Karpas-422 (cell line): ENCODE data around the gene TP73. TPM values are rescaled to one million over a fixed set of nuclear protein-coding genes. Genes with fewer than 3 reads are reported as not detected.
A peak's percentile ranks its signal among the peaks of the same experiment; 100 is the strongest.

Source experiments
- DNase-seq: peaks from one replicate; pipeline ENCODE4 v3.0.0-alpha.2; 2015
- H2AFZ ChIP-seq: fragments of 200-600 bp; sonication (generic); 2 replicates; pipeline ENCODE4 v1.6.1; 2014; ENCODE audit warnings: antibody characterized with exemption, low read length, mixed read lengths
- H3K27ac ChIP-seq: fragments of 200-600 bp; sonication (generic); 2 replicates; pipeline ENCODE4 v1.5.1; 2014; ENCODE audit warnings: mild to moderate bottlenecking, low read length, moderate library complexity
- H3K27me3 ChIP-seq: fragments of 200-600 bp; sonication (generic); 2 replicates; pipeline ENCODE4 v1.6.1; 2014; ENCODE audit warnings: low read length, mixed read lengths
- H3K36me3 ChIP-seq: fragments of 200-600 bp; sonication (generic); 2 replicates; pipeline ENCODE4 v1.6.1; 2014; ENCODE audit warnings: low read length, mixed read lengths; ENCODE audit not compliant: insufficient read depth
- H3K4me1 ChIP-seq: fragments of 200-600 bp; sonication (generic); 2 replicates; pipeline ENCODE4 v1.6.1; 2014; ENCODE audit warnings: mild to moderate bottlenecking, low read length, mixed read lengths
- H3K4me2 ChIP-seq: fragments of 200-600 bp; sonication (generic); 2 replicates; pipeline ENCODE4 v1.6.1; 2014; ENCODE audit warnings: low read length, low read depth, mild to moderate bottlenecking; ENCODE audit not compliant: poor library complexity, severe bottlenecking
- H3K4me3 ChIP-seq: fragments of 200-600 bp; sonication (generic); 2 replicates; pipeline ENCODE4 v1.5.1; 2014; ENCODE audit warnings: mild to moderate bottlenecking, antibody characterized with exemption, low read length, mixed read lengths
- H3K79me2 ChIP-seq: fragments of 200-600 bp; sonication (generic); 2 replicates; pipeline ENCODE4 v1.6.1; 2014; ENCODE audit warnings: mild to moderate bottlenecking, low read length, mixed read lengths
- H3K9ac ChIP-seq: fragments of 200-600 bp; sonication (generic); 2 replicates; pipeline ENCODE4 v1.6.0; 2014; ENCODE audit warnings: low read length
- H3K9me2 ChIP-seq: fragments of 200-600 bp; sonication (generic), shearing (Covaris generic); replicated peaks from 2 replicates; pipeline ENCODE4 v1.6.0; 2014; ENCODE audit warnings: mild to moderate bottlenecking, low read length, moderate library complexity; ENCODE audit not compliant: insufficient read depth
- H3K9me3 ChIP-seq: fragments of 300-700, 200-600 bp; sonication (generic); 2 replicates; pipeline ENCODE4 v1.6.1; 2014; ENCODE audit warnings: low read length, mixed read lengths
- H4K20me1 ChIP-seq: fragments of 200-600 bp; sonication (generic); 2 replicates; pipeline ENCODE4 v1.6.1; 2014; ENCODE audit warnings: mild to moderate bottlenecking, antibody characterized with exemption, low read length, low read depth; ENCODE audit not compliant: insufficient read depth
- total RNA-seq: library from RNA; depleted of rRNA; stranded (reverse); fragments of >200 nt; shearing (Covaris generic); gene quantifications from 2 replicates; pipeline ENCODE4 v1.2.3, GENCODE V29; 2014; ENCODE audit warnings: low replicate concordance

Gene TP73
- total RNA-seq, 1 experiment from 2014 or later, result 0.52 TPM

DNA sequence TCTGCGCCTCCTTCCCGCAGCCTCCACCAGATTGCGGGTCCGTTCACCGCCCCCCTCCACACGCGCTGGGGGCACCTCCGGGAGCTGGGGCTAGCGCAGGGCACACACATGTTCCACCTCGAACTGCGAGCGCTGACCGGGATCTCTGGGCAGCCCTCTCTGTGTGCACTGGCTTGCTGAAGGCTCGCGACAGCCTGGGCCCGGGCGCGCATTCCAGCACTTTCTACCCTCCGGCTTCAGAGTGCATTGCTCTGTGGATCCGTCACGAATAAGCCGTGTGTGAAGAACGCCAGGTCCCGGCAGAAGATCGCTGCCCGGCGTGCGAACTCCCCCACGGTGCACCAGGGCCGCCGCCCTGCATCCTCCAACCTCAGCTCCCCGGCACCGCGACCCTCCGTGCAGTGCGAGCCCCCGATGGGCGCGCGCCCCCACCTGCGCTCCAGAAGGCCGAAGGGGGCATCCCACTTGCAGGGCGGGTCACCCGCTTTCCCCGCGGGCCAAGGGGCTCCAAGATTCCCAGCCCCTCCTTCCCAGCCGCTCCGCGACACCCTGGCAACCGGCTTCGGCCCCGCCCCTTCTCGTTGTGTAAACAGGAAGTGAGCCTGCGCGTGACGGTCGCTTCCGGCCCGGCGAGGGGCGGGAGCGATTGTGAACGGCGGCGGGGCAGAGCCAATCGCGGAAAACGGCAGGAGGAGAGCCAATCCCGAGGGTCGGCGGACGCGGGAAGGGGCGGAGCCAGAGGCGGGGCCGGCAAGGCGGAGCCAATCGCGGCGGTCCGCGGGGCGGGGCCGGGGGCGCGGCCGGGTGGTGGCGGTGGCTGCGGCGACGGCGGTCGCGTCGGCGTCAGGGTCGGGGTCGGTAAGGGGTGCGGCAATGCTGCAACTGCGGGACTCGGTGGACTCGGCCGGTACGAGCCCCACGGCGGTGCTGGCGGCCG lies 27.8 kb upstream of the TP73 start, which contains the start of gene TPRG1L:
TPRG1L (plus strand) TSS at position 816 of the 937 bp plus-strand sequence; CDS start at position 874, 58 bp downstream.
- Histone ChIP-seq H3K4me1 (peaks cover 21% of the 10 kb centered on the region), H3K36me3 (no peaks in the 10 kb centered on the region), H3K4me2 (peak within 1 kb of the TSS; percentile 74), H3K9me3 (no peaks in the 10 kb centered on the region), H2AFZ (peak within 1 kb of the TSS; percentile 68; the same call in 1 of the 2 replicates), H3K4me3 (peak within 1 kb of the TSS; percentile 84), H3K27me3 (no peaks in the 10 kb centered on the region), H3K79me2 (peaks cover 9% of the 10 kb centered on the region), H3K27ac (no peak within 1 kb of the TSS), H3K9ac (peak within 1 kb of the TSS; percentile 81), H4K20me1 (0 out of 2 replicates have a peak, but pooled peaks cover 4% of the 10 kb centered on the region), H3K9me2 (no peaks in the 10 kb centered on the region)
- DNase-seq, result peak; percentile 99

DNA sequence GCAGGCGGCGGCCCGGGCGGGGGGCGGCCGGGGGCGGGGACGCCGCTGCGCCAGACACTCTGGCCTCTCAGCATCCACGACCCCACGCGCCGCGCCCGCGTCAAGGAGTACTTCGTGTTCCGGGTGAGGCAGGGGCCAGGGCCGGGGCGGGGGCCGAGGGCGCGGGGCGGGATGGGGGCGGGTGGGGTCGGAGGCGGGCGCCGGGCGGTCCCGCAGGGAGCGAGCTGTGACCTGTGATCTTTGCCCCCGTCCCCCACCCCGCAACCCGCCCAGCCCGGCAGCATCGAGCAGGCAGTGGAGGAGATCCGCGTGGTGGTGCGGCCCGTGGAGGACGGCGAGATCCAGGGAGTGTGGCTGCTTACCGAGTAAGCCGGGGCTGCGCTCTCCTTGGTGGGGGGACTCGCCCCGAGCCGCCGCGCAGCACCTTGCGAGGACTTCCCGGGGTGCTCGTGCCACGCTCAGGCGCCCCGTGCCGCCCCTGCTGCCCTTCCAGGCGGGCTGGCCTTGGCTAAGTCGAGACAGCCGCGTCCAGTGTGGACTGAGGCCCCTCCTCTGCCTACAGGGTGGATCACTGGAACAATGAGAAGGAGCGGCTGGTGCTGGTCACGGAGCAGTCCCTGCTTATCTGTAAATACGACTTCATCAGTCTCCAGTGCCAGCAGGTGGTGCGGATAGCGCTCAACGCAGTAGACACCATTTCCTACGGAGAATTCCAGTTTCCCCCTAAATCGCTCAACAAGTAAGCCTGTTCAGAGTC lies 27.0 kb upstream of the TP73 start:
- Histone ChIP-seq H3K36me3 (no peaks in the 10 kb centered on the region), H3K9ac (peak overlapping the region; percentile 81), H3K4me3 (peak overlapping the region; percentile 84), H3K9me3 (no peaks in the 10 kb centered on the region), H3K9me2 (no peaks in the 10 kb centered on the region), H3K79me2 (peaks cover 9% of the 10 kb centered on the region), H2AFZ (no peak overlapping the region), H3K4me2 (peak overlapping the region; percentile 74), H3K27ac (no peak overlapping the region), H4K20me1 (0 out of 2 replicates have a peak, but pooled peaks cover 4% of the 10 kb centered on the region), H3K4me1 (peaks cover 19% of the 10 kb centered on the region), H3K27me3 (no peaks in the 10 kb centered on the region)
- no peak for DNase-seq

DNA sequence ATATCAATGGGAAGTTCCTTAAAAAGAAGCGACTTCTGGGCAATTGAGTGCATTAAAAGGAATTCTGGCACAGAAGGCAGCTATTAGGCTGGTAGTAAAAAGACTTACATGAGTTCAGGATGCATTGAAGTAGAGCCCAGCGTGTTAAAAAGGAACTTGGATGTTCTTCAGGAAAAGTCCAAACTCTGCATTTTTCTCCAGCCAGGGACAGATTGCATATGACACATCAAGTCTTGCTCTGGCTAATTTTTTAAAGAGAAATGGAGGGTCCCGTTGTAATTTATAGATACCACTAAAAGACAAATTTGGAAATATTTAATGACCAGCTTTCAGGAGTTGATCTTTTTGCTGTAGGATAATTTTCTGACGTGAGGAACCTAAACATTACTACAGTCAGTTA lies 26.3 kb upstream of the TP73 start:
- peak overlapping the region; percentile 84 for H3K4me3 ChIP-seq
- no peak overlapping the region for H3K27ac ChIP-seq

DNA sequence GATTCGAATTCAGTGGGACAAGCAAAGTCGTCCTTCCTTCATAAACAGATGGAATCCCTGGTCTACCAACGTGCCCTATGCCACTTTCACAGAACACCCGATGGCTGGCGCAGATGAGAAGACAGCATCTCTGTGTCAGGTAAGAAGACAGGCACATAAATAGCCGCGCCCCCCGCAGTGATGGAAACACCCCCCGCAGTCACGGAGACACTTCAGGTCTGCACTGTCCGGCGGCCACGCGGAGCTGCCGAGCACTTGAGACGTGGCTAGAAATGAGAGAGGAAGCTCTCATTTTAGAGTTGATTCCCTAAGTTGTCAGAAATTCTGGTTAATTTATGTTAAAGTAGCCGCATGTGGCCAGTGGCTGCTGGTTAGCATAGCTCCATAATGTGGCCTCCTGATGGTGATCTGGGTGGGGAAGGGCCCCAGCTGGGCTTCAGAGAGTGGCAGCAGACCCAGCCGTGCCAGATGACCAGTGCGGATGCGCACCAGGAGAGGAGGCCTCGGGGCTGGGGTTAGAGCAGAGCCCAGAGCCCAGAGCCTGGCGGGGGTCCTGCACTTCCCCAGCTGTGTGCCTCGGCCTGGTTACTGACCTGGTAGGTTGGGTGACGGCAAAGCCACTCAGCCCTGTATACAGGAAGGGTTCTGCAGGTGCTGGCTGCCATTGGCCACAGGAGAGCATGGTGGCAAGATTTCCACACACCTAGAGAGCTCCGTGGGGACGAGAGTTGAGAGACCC lies 24.6 kb upstream of the TP73 start:
- Histone ChIP-seq H3K27me3 (no peaks in the 10 kb centered on the region), H3K9me2 (no peaks in the 10 kb centered on the region), H3K36me3 (no peaks in the 10 kb centered on the region), H3K4me3 (no peak overlapping the region), H2AFZ (no peak overlapping the region), H3K27ac (no peak overlapping the region), H3K4me2 (no peak overlapping the region), H3K79me2 (peaks cover 9% of the 10 kb centered on the region), H4K20me1 (0 out of 2 replicates have a peak, but pooled peaks cover 4% of the 10 kb centered on the region), H3K9ac (no peak overlapping the region), H3K9me3 (no peaks in the 10 kb centered on the region), H3K4me1 (peaks cover 19% of the 10 kb centered on the region)
- DNase-seq, result no peak

More for the DNA sequence above, 26.3 kb upstream of the TP73 start:
- H3K27me3 ChIP-seq, result no peaks in the 10 kb centered on the region
- no peaks in the 10 kb centered on the region for H3K36me3 ChIP-seq
- no peak overlapping the region for H2AFZ ChIP-seq
- no peaks in the 10 kb centered on the region for H3K9me2 ChIP-seq
- peak overlapping the region; percentile 74 for H3K4me2 ChIP-seq
- H4K20me1 ChIP-seq, result 0 out of 2 replicates have a peak, but pooled peaks cover 4% of the 10 kb centered on the region
- peaks cover 9% of the 10 kb centered on the region for H3K79me2 ChIP-seq
- DNase-seq, result no peak
- H3K9me3 ChIP-seq, result no peaks in the 10 kb centered on the region
- H3K4me1 ChIP-seq, result peaks cover 19% of the 10 kb centered on the region
- peak overlapping the region; percentile 81 for H3K9ac ChIP-seq

DNA sequence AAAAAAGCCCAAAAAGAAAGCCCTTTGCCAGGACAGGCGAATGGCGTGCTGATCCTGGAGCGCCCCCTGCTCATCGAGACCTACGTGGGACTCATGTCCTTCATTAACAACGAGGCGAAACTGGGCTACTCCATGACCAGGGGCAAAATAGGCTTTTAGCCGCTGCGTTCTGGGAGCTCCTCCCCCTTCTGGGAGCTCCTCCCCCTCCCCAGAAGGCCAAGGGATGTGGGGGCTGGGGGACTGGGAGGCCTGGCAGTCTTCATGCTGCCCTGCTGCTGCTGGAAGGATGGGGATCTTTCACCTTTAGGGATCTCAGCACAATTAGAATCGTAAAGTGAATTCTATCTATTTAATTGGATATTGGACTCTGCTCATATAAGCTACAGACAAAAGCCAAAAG lies 23.9 kb upstream of the TP73 start:
- H3K9ac ChIP-seq, result no peak overlapping the region
- no peak overlapping the region for H3K27ac ChIP-seq
- H3K27me3 ChIP-seq, result no peaks in the 10 kb centered on the region
- peaks cover 16% of the 10 kb centered on the region for H3K4me1 ChIP-seq
- no peak for DNase-seq
- H4K20me1 ChIP-seq, result 0 out of 2 replicates have a peak, but pooled peaks cover 4% of the 10 kb centered on the region
- peaks cover 9% of the 10 kb centered on the region for H3K79me2 ChIP-seq
- H3K4me3 ChIP-seq, result no peak overlapping the region
- no peak overlapping the region for H3K4me2 ChIP-seq
- no peaks in the 10 kb centered on the region for H3K9me2 ChIP-seq
- H3K36me3 ChIP-seq, result no peaks in the 10 kb centered on the region
- no peaks in the 10 kb centered on the region for H3K9me3 ChIP-seq
- no peak overlapping the region for H2AFZ ChIP-seq

DNA sequence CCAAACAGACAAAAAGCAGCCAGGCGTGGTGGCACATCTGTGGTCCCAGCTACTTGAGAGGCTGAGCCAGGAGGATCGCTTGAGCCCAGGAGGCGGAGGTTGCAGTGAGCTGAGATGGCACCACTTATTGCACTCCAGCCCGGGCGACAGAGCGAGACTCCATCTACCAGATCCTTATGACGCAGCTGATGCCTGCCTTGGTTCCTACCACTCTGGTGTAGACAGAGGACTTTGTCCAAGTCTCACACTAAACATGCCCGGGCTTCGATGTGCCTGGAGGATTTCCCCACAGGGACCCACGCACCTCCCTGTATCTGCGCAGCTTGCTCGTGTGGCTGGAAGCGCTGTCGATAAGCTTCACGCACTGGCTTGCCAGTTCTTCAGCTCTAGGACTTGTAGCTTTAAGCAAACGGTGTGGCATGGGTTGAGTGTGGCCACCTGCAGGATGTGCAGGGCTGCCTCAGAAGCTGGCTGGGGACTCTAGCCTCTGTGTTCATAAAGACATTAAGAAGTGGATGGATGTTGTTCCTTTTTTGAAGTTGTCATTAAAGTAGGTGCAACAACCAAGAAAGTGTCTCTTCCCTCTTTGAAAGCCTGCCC lies 22.7 kb upstream of the TP73 start:
- no peak for DNase-seq
- H4K20me1 ChIP-seq, result no peaks in the 10 kb centered on the region
- peaks cover 8% of the 10 kb centered on the region for H3K4me1 ChIP-seq
- no peak overlapping the region for H3K4me2 ChIP-seq
- no peaks in the 10 kb centered on the region for H3K9me2 ChIP-seq
- H3K27ac ChIP-seq, result no peak overlapping the region
- H3K4me3 ChIP-seq, result no peak overlapping the region
- no peaks in the 10 kb centered on the region for H3K27me3 ChIP-seq
- no peaks in the 10 kb centered on the region for H3K9me3 ChIP-seq
- no peak overlapping the region for H3K9ac ChIP-seq
- no peaks in the 10 kb centered on the region for H3K36me3 ChIP-seq
- no peak overlapping the region for H2AFZ ChIP-seq
- peaks cover 9% of the 10 kb centered on the region for H3K79me2 ChIP-seq

DNA sequence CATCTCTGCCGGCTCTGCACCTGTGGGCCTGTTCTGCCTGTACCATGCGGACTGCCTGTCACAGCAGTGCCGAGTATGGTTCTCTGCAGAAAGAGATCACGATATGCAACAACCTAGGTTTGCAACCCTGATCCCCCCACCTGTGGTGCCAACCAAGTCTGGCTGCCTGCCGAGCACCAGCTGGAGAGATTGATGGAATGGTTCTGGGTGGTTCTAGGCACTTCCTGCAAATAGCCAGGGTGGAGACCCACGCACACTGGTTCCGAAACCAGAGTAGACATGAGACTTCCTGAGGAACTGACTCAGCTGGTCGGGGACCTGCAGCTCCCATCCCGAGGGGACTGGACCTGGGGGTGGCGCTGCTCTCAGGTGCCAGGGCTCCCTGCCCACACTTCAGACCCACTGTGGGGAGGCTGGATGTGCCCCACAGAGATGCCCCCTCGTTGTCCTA lies 22.1 kb upstream of the TP73 start:
- Histone ChIP-seq H3K27ac (no peak overlapping the region), H3K9me3 (no peaks in the 10 kb centered on the region), H3K36me3 (peaks cover 3% of the 10 kb centered on the region; the same call in 1 of the 2 replicates)

More for the DNA sequence above, 22.1 kb upstream of the TP73 start:
- no peak overlapping the region for H2AFZ ChIP-seq
- no peak overlapping the region for H3K4me2 ChIP-seq
- H3K27me3 ChIP-seq, result no peaks in the 10 kb centered on the region
- no peak overlapping the region for H3K4me3 ChIP-seq
- H4K20me1 ChIP-seq, result no peaks in the 10 kb centered on the region
- H3K79me2 ChIP-seq, result peaks cover 9% of the 10 kb centered on the region
- no peak for DNase-seq
- H3K4me1 ChIP-seq, result peaks cover 8% of the 10 kb centered on the region
- H3K9ac ChIP-seq, result no peak overlapping the region
- no peaks in the 10 kb centered on the region for H3K9me2 ChIP-seq
